ENCODE results near the gene PIGT.

DNA sequence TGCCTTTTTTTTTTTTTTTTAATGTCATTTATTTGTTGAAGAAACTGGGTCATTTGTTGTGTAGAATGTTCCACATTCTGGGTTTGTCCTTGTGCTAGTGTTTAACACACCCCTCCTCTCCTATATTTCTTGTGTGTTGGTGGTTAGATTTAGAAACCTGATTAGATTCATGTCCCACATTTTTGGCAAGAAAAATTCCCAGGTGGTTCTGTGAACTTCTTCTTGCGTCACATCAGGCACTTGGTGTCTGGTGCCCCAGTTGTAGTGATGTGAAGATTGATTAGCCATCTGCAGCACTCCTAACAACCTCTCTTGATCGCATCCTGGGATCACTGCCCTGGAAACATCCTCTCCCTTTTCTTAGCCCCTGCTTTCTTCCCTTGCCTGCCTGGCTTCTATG lies 7.8 kb downstream of the PIGT start:
- TF ChIP-seq POLR2AphosphoS5 (IDR thresholded peaks at IDR 0.05; ENCODE audit: low read depth, low read length): no peak
- TF ChIP-seq POLR2A (IDR thresholded peaks at IDR 0.05; ENCODE audit: low read depth, low read length): no peak
- TF ChIP-seq TAF1 (IDR thresholded peaks at IDR 0.05; ENCODE audit: borderline replicate concordance, low read depth, low read length): no peak
